GM12872 (cell line): ENCODE measurements around the gene CSNK2A1.

Experiments
- CTCF ChIP-seq: IDR thresholded peaks from 3 replicates; pipeline ENCODE4 v1.5.1; 2011; ENCODE audit warnings: low read depth, mild to moderate bottlenecking, low read length, moderate library complexity; ENCODE audit not compliant: insufficient read depth

CSNK2A1 gene

GRCh38 chr20:426566-426965 lies 117.0 kb downstream of the CSNK2A1 start:
- TF ChIP-seq CTCF: no peak
